GM18861 (cell line): Measurements from ENCODE around the gene PHLPP1.

ENCODE experiments used
- ATAC-seq: cut with Tn5 transposase; IDR thresholded peaks from one replicate; pipeline ENCODE4 v1.9.1; 2021; ENCODE audit not compliant: unreplicated experiment

The PHLPP1 gene

DNA sequence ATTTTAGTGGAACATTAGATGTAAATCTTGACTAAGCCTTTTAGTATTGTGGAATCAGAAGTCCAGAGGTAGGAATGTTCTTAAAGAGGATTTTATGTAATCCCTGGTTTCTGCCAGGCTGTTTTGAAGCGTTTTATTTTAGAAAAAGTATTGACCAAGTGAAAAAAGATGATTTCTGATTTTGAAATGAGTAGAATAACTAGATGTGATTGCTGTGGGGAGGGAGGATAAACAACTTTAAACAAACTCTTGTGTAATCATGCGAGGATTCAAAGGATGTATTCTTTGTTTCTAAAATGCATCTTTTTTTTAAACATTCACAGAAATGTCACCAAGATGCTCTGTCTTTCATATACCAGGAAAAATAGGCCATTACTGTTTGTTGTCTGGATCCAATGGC, 53.9 kb downstream of the PHLPP1 start:
- no peak for ATAC-seq

- ATAC-seq: no peak
Observed at GRCh38 chr18:62771494-62772270, 56.3 kb downstream of the PHLPP1 start.

- ATAC-seq: no peak
Observed at GRCh38 chr18:62772860-62773584, 57.7 kb downstream of the PHLPP1 start.

DNA sequence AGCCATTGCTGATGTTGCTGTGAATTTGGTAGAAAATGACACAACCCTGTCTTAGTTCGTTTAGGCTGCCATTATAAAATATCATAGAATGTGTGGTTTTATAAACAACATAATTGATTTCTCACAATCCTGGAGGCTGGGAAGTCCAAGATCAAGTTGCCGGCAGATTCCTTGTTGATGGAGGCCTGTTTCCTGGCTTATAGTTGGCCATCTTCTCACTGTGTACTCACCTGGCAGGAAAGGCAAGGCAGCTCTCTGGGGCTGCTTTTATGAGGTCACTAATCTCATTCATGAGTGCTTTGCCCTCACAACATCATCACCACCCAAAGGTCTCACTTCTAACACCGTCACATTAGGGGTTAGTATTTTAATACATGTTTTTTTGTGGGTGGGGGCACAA, 58.4 kb downstream of the PHLPP1 start:
- no peak for ATAC-seq

DNA sequence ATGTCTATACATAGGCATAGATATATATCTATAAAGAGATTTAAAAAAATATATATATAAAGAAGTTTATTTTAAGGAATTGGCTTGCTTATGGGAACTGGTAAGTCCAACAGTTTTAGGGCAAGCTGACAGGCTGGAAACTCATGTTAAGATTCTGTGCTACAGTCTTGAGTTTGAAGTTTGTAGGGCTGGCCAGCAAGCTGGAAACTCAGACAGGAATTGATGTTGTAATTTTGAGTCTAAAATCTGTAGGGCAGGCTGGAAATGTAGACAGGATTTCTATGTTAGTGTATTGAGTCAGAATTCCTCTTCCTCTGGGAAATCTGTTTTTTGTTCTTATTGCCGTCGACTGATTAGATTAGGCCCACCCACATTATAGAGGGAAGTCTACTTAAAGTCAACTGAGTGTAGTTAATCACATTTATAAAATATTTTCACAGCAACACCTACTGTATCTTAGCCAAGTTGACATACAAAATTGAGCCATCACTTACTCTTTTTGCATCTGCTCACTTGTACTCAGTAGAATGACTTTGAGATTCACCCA, 60.8 kb downstream of the PHLPP1 start:
- no peak for ATAC-seq

- ATAC-seq: no peak
Observed at GRCh38 chr18:62777814-62778213, 62.5 kb downstream of the PHLPP1 start.

DNA sequence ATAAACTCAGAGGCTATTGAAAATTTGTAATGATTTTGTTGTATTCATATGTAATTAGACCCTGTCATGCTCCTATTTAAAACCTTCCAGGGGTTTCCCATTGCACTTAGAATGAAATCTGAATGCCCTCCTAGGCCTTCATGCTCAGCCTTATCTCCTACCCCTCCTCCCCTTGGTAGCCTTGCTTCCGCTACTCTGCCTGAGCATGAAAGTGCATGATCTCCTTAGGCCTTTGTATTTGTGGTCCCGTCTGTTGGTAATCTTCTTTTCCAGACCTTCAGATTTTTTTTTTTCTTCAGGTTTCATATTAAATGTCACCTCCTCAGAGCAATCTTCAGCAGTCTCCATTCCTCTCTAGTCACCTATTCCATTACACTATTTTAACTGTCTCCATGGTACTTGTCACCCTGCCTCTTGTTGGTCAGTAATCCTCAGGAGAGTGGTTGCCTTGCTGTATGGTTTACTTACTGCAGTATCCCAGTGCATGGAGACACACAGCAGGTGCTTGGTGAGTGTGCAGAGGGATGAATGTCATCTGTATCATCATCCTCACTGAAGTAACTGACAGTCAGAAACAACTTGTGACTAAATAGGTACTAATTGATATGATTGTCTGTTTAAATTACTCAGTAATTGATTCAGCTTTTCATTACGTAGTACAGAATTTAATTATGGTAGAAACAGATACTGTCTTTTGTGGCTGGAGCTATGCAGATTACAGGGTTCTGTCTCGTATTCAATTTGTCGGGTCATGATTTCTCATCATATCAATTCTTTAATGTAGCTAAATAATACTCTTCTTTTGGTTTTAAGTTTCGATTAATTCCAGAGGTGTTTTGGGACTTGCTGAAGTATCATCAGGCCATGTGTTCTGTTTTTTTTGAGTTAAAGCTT, 63.9 kb downstream of the PHLPP1 start:
- no peak for ATAC-seq

- ATAC-seq: no peak
Observed at GRCh38 chr18:62781262-62781661, 65.9 kb downstream of the PHLPP1 start.

DNA sequence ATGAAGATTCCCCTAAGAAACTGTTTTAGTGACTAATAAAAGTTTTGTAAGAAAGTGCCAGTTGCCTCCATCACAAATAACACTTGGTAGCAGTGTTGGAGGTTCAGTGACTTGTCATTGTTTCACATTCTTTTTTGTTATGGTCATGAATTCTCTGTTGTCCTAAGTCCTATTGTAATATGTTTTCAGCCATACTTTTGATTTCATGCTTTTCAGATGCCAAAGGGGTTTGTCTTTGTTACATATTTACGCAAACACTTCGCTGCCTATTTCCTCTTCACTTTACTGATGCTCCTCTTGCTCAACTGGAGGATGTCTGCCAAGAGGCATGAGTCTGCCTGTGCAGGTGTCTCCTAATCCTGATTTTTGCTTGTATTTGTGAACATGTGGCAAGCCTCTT, 66.6 kb downstream of the PHLPP1 start:
- ATAC-seq: no peak

GRCh38 chr18:62784338-62784965, 69.1 kb downstream of the PHLPP1 start:
- ATAC-seq: peak; percentile 69

- peak; percentile 23 for ATAC-seq
Observed at GRCh38 chr18:62784966-62785413, 69.6 kb downstream of the PHLPP1 start.

DNA sequence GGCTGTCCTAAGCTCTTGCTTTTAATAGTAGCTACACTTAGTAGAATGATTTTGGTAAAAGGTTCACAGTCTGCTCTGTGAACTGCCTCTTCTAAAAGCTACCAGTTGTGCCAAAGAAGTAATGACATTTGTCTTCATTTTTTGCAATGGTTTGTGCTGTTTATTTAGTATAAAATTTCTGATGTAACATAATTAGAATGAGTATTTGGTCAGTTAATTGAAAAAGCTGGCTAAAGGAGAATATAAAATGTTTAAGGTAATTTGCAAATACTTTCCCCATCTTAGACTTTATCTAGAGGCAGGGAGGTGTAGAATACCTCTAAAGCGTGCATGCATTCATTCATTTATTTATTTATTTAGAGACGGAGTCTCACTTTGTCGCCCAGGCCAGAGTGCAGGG, 71.3 kb downstream of the PHLPP1 start:
- no peak for ATAC-seq

DNA sequence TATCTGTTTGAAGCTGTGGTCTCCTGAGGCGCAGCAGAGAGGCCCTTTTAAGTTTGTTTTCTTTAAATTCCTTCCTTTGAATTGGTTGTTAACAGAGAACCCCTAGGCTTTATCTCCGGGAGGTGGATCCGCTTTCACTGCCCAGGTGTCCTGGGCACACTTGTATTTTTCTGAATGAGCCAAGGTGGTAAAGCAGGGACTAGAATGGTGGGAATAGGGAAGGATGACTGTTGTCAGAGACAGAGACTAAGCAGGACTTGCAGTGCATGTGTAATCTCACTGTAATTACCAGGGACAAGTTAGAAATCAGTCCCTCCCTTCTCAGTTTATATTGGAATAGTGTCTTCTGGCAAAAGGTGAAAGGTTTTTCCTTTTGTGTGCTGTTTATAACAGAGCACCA, 72.8 kb downstream of the PHLPP1 start:
- no peak for ATAC-seq

DNA sequence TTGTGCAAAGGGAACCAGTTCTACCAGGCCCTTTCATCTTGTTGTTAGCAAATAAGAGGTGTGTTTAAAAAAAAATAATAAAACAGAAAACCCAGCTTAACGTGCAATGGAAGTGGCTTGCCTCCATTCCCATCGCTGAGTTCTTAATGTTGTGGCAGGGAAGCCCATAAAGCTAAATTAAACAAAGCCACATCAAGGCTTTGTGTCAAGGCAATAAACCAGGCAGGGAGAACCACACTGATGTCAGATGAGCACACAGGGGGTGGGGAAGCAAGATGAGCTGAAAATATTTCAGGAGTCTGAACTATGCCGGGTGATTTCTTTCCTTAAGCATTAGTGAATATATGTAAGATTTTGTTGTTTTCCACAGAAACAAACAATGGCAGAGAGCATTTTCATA, 73.5 kb downstream of the PHLPP1 start:
- ATAC-seq: no peak

- ATAC-seq: no peak
Observed at GRCh38 chr18:62790871-62791772, 75.8 kb downstream of the PHLPP1 start.

GRCh38 chr18:62792016-62792415, 76.7 kb downstream of the PHLPP1 start:
- no peak for ATAC-seq

DNA sequence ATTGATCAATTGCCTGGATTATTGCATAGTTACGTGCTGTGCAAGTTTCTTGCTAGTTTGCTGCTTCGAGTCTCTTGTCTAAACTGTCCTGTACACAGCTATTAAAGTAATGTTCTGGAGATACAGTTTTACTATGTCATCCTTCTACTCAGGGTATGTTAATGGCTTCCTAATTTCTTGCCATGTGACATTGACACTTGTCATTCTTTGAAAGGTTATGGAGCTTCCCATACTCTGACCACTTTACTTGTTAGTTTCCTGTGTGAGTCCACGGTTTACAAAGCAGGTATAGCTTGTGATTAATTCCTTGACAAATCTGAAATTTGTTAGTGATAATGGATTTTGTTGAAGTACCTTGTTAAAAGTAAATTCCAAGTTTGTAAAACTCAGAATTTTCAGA, 80.5 kb downstream of the PHLPP1 start:
- ATAC-seq: no peak

DNA sequence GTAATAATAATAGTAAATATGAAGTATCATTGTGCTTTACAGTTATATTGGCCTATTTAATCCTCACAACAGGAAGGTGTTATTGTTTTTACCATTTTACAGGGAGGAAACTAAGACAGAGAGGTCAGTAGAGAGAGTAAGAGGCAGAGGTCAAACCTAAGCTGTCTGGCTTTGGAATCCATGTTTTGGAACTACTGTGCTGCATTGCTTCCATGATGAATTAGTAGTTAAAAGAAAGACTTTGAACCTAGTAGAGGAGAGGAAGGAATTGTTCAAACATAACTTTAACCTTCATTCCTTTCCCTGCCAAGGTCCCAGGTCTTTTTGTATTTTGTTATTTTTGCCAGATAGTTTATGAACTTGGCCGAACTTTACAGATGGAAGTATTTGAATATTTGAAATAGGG, 80.9 kb downstream of the PHLPP1 start:
- no peak for ATAC-seq

DNA sequence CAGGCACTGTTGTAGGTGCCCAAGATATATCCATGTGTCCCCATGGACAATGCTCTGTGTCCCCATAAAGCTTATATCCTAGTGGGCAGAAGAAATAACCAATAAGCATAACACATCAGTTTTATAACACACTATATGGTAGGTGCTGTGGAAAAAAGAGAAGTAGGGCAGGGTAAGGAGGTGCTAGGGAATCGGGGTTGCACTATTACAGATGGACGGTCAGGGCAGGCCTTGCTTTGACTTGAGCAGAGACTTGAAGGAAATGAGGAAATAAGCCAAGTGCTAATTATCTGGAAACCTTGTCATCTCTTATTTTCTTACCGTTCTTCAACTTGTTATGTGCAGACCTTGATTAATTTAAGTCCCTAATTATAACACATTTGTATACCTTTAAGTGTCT, 82.0 kb downstream of the PHLPP1 start:
- ATAC-seq: no peak

GRCh38 chr18:62799977-62800376, 84.6 kb downstream of the PHLPP1 start:
- no peak for ATAC-seq
